ENCODE data around the gene KDM7A. TPM values are rescaled to one million over a fixed set of nuclear protein-coding genes. Genes with fewer than 3 reads are reported as not detected.

The KDM7A gene
- polyA plus RNA-seq, 2 of the 4 experiments (the other 2 are of a cell fraction) = 1.4 to 4.1 TPM

DNA sequence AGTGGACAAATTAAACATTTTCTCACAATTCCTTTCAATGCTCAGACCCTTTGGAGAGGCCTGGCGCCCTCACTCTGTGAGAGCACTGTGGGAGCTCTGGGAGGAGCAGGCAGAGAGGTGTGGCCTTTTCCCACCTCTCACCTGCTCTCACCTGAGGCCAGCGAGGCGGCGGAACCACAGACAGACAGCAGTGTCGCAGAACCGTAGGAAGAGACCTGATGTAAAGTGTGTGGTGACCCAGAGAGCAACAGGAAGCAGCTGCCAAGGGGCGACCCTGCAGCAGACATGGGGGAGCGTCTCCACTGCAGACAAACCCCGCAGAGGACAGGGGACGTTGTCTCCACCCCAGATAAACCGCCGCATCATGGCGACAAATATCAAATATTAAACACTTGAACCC, 98.4 kb downstream of the KDM7A start:
- Histone ChIP-seq H3K4me1 (no peaks in the 10 kb centered on the region), H3K27ac (no peak overlapping the region), H3K4me2 (no peak overlapping the region), H3K4me3 (no peak overlapping the region), H3K9me3 (no peaks in the 10 kb centered on the region)
- 87% methylated on average over 13 of the region's 13 CpGs for WGBS (ENCODE audit: missing lambda C conversion rate)
- DNase-seq (ENCODE audit: low read depth in 1 of 2, low spot score in 1 of 2) = no peak
- ChIA-PET POLR2A (no interaction called here), CTCF (interaction anchor here (0.6 to 1.9 kb wide), 3 partner anchors 248 to 476 kb away, joined by 3 to 5 read pairs (median 3); no protein-coding TSS in a partner anchor)
- no peak for ATAC-seq
- TF ChIP-seq HDAC2 (IDR thresholded peaks at IDR 0.05) = no peak
- TF ChIP-seq NFE2L2 (conservative IDR thresholded peaks at IDR 0.05; ENCODE audit: low read length) = no peak
- no peak for TF ChIP-seq KDM5A (IDR thresholded peaks at IDR 0.05)
- TF ChIP-seq, protein P1, sequence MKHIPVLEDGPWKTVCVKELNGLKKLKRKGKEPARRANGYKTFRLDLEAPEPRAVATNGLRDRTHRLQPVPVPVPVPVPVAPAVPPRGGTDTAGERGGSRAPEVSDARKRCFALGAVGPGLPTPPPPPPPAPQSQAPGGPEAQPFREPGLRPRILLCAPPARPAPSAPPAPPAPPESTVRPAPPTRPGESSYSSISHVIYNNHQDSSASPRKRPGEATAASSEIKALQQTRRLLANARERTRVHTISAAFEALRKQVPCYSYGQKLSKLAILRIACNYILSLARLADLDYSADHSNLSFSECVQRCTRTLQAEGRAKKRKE (CRISPR knock-in tag; IDR thresholded peaks at IDR 0.05; ENCODE audit: low read depth) = no peak
- TF ChIP-seq, protein P2, sequence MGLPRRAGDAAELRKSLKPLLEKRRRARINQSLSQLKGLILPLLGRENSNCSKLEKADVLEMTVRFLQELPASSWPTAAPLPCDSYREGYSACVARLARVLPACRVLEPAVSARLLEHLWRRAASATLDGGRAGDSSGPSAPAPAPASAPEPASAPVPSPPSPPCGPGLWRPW (IDR thresholded peaks at IDR 0.05) = no peak
- TF ChIP-seq EHF (CRISPR knock-in tag; IDR thresholded peaks at IDR 0.05) = no peak
- no peak for TF ChIP-seq EHMT2 (IDR thresholded peaks at IDR 0.05; ENCODE audit: low read depth)
- TF ChIP-seq CHD2 (IDR thresholded peaks at IDR 0.05; ENCODE audit: low read length, partially characterized antibody) = no peak
- TF ChIP-seq RARB (CRISPR knock-in tag; IDR thresholded peaks at IDR 0.05) = no peak
- TF ChIP-seq FOSB (CRISPR knock-in tag; IDR thresholded peaks at IDR 0.05) = no peak
- TF ChIP-seq ELK1 (IDR thresholded peaks at IDR 0.05; ENCODE audit: low read depth, low read length) = no peak
- TF ChIP-seq JUNB (IDR thresholded peaks at IDR 0.05) = no peak
- no peak for TF ChIP-seq PHF8 (IDR thresholded peaks at IDR 0.05; ENCODE audit: borderline replicate concordance, low read depth)
- TF ChIP-seq, protein P3, sequence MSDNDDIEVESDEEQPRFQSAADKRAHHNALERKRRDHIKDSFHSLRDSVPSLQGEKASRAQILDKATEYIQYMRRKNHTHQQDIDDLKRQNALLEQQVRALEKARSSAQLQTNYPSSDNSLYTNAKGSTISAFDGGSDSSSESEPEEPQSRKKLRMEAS (IDR thresholded peaks at IDR 0.05) = no peak
- TF ChIP-seq ZNF302 (CRISPR knock-in tag; IDR thresholded peaks at IDR 0.05) = no peak
- no peak for TF ChIP-seq CHD4 (IDR thresholded peaks at IDR 0.05; ENCODE audit: borderline replicate concordance)
- FAIRE-seq = no peak

DNA sequence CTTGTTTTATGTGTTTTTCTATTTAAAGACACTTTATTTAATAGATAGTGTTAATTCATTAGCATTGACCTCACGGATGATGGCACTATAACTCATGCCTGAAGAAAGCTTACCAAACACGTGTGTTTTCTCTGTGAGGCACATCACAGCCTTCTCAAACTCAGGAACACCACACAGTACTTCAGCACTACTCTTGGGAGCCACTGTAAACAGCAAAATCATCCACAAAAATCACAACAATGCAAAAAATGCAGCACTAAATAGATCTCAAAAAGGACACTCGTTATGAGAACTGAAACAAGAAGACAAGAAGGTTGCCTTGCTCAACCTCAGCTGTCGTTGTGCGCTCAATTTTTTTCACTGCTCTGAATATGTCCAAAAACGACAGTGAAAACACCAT, 102.0 kb downstream of the KDM7A start:
- no peak for FAIRE-seq

More for the DNA sequence above, 102.0 kb downstream of the KDM7A start:
- ChIA-PET POLR2A (no interaction called here), CTCF (no interaction called here)
- Histone ChIP-seq H3K4me3 (no peak overlapping the region), H3K9me3 (peaks cover 9% of the 10 kb centered on the region; the same call in 2 of the 3 replicates), H3K4me1 (no peaks in the 10 kb centered on the region), H3K27ac (no peak overlapping the region), H3K4me2 (no peak overlapping the region)
- no peak for TF ChIP-seq JUNB (IDR thresholded peaks at IDR 0.05)
- TF ChIP-seq SREBF2 (IDR thresholded peaks at IDR 0.05) = no peak
- TF ChIP-seq E2F6 (IDR thresholded peaks at IDR 0.05; ENCODE audit: borderline replicate concordance, low read depth) = no peak
- TF ChIP-seq EP300 (IDR thresholded peaks at IDR 0.05) = no peak
- no peak for TF ChIP-seq TFCP2L1 (CRISPR knock-in tag; IDR thresholded peaks at IDR 0.05)
- TF ChIP-seq CEBPB (IDR thresholded peaks at IDR 0.05) = no peak
- no peak for TF ChIP-seq HOXB5 (CRISPR knock-in tag; IDR thresholded peaks at IDR 0.05)
- TF ChIP-seq, protein P4, sequence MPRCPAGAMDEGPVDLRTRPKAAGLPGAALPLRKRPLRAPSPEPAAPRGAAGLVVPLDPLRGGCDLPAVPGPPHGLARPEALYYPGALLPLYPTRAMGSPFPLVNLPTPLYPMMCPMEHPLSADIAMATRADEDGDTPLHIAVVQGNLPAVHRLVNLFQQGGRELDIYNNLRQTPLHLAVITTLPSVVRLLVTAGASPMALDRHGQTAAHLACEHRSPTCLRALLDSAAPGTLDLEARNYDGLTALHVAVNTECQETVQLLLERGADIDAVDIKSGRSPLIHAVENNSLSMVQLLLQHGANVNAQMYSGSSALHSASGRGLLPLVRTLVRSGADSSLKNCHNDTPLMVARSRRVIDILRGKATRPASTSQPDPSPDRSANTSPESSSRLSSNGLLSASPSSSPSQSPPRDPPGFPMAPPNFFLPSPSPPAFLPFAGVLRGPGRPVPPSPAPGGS (IDR thresholded peaks at IDR 0.05) = no peak
- TF ChIP-seq EHF (CRISPR knock-in tag; IDR thresholded peaks at IDR 0.05) = no peak
- TF ChIP-seq HOXA7 (CRISPR knock-in tag; IDR thresholded peaks at IDR 0.05) = no peak
- ATAC-seq (no peak), DNase-seq (ENCODE audit: low read depth in 1 of 2, low spot score in 1 of 2) (no peak)
- 71% methylated on average over 6 of the region's 6 CpGs for WGBS (ENCODE audit: missing lambda C conversion rate)

All from A549 (cell line).